ENCODE results near the gene TTLL7. TPM values are rescaled to one million over a fixed set of nuclear protein-coding genes. Genes with fewer than 3 reads are reported as not detected.
A peak's percentile ranks its signal among the peaks of the same experiment; 100 is the strongest.

TTLL7 gene
- total RNA-seq, 1 donor from 2014 or later, result 2.2 TPM

DNA sequence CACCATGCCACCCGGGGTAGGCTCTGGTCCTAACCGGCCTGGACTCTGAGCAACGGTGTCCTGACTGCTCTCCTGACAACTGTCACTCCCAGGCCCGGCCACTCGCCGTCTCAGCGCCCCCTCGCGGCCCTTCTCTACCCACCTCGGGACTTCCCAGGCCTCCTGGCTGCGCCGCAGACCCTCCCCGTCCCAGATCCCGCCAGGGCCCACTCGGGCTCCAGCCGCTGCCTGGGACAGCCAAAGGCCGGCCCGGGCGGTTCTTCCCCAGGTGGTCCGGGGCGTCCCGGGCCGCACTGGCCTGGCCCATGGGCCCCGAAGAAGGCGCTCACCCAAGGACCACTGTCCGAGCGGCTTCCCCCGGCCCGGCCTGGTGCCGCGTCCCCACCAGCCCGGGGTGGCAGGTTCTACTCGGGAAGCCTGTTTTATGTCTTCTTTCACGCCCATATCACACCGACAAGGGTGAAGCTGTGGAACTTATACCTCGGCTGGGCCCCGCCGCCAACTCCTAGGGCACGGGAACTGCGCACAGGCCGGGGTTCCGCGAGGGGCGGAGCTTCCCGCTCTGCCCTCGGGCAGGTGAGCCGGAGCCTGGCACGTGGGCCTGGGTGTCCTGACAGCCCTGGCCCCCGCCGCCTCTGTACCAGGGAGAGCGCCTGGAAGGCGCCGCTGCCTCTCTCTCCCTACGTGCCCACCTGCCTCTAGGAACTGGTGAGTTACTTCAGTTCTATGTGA is 138.3 kb downstream of the TTLL7 start:
- peak; percentile 75 for DNase-seq

- DNase-seq, result no peak
Observed at GRCh38 chr1:83857716-83858115, 141.2 kb downstream of the TTLL7 start.

DNA sequence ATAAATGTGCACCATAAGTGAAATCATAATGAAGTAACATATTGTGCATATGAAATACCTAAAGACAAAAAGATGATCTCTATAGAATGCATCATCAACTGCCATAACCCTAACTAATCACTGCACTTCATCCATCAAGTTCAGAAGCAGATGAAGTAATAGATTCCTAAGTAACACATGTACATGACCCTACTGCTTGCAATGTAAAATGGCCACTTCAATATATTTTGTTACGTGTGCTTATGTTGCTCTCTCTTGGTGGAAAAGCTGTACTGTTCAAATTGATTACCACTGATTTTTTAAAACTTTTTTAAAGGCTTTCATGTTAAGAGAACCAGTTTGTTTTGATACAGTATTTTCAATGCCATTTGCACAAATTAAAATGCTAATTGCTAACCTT is 141.8 kb downstream of the TTLL7 start:
- peak; percentile 36 for DNase-seq

GRCh38 chr1:83856381-83856780 is 142.6 kb downstream of the TTLL7 start:
- no peak for DNase-seq

DNA sequence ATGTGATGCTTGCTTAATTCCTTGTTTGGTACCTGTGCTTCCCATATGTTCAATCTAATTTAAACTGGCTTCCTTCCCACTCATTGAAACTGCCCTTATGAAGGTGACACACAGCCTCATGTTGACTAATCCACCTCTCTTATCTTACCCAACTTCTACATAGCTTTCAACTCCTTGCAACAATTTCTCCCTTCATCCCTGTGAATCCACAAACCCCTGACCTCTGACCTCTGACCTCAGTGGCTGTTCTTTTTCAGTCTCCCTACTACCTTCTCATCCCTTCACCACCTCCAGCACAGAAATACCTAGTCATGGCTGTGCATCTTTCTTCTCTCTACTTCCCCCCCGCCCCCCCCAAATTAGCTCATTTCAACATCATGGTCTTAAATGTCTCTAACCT is 144.5 kb downstream of the TTLL7 start:
- DNase-seq, result no peak

- no peak for DNase-seq
Observed at GRCh38 chr1:83850834-83851233, 148.1 kb downstream of the TTLL7 start.

DNA sequence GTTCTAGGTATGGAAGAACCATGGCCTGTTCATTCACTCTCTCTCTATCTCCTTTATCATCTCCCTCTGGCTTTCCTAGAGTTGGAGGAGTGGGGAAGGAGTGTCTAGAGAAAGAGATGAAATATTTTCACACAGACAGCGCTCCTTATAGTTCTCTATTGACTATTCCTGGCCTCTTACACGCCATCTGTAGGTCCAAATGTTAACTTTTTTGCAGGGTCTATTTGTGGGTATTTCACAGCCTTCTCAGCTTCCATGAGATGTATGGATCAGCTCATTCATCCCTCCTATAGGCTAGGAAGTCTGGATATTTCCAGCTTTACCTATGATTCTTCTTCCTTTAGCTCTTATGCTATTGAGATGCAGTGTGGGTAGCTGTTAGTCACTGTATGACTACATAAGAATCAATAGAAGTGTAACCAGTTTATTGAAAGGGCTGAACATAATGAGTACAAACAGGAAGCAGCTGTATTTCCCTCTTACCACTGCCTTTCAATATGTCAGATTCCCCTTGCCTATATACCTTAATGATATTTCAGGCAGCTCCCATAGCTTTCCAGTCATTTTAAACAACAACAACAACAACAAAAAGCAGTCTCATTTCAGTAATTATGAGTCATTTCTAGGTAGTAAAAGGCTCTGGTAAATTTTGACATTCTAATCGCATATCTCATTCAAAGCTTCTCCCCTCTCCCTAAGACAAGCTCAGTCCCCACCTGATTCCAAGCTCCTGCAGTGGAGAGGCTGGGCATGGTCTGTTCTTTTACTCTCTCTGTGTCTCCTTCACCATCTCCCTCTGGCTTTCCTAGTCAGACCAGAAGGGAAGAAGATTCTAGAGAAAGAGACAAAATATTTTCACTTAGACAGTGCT is 149.5 kb downstream of the TTLL7 start:
- DNase-seq, result peak; percentile 11

DNA sequence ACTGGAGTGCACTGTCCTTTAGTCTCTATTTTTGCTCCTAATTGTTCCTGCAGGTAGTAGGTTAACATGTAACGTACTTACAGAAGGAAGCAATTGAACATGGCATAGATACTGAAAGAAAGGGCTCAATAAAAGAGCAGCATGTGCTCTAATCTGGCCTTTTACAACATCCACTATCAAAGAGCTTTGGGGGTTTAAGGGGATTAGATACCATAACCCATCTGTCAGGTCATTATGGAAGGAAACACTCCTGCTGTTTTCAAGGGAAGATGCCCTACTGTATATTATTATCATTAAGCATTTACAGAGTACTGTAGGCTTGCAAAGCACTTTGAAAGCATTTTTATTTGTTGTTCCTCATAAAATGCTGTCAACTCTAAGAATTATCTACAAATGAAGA is 152.8 kb downstream of the TTLL7 start:
- no peak for DNase-seq

- DNase-seq, result no peak
Observed at GRCh38 chr1:83845437-83846071, 153.4 kb downstream of the TTLL7 start.

GRCh38 chr1:83844546-83844945 is 154.4 kb downstream of the TTLL7 start:
- DNase-seq, result no peak

DNA sequence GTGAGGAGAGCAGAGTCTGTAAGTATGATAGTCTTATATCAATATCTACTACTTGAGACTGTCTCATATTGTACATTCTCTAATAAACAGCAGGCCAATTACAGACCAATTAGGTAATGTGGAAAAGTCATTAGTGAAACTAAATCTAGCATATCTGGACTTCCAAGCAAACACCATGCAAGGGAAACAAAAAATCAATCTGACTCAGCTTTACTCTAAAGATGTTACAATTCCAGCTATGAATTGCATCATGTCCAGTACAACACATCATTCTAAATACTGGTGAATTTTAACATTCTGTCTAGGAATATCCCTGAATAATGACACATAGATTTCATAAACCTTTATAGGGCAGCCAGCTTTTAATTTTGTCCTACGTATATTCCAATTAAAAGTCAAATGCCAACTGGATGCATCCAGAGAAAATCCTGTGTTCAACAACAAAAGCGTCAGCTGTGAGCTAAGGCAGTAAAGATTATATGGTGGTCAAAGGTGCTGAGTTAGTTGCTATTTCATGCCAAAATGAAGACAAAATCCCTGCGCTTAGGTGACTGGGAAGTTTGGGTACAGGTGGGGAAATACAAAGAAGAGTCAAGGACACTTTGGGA is 159.3 kb downstream of the TTLL7 start:
- DNase-seq, result no peak

DNA sequence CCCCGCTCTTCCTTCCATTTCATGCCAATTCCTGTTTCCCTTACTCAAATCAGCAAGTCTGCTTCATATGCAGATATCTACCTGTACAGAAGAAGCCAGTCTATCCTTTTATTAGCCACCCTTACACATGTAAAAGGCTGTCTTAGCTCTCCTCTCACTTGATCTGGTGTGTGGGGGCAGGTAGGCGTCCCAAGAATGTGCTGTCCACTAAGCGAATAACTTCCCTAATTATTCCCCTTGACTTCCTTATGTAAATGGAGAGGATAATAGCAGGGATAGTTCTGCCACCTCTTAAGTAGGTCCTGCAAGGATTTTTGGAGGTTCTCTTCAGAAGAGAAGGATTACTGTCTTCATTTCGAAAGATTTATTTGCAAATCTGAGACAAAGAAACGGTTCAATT is 160.4 kb downstream of the TTLL7 start:
- DNase-seq, result no peak

DNA sequence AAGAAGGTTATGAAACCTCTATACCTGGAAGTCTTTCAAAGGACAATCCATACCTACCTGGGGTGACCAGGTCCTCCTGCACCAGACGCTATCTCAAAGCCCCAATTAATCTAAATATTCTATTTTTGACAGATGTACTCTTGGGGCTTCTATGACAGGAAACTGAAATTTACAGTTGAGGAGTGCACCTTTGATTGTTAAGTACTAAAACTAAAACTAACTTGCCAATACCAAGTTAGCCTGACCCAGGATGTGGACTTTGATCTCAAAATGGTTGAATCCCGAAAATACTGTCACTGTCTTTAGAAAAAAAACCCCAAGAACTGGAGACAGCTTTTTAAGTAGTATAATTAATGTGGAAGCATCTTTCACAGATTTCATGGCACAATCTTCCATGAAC is 162.4 kb downstream of the TTLL7 start:
- no peak for DNase-seq

- DNase-seq, result no peak
Observed at GRCh38 chr1:83834621-83835264, 164.2 kb downstream of the TTLL7 start.

DNA sequence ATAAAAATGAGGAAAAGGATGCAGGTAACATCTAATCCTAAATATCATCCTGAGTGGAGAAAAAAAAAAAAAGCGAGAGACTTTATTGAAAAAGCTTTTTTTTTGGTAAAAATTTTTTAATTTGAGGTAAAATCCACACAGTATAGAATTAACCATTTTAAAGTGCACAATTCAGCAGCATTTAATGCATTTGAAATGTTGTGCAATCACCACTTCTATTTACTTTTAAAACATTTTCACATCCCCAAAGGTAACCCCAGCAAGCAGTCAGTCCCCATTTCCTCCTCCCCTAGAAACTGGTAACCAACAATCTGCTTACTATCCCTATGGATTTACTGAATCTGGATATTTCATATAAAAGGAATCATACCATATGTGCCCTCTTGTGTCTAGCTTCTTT is 166.7 kb downstream of the TTLL7 start:
- DNase-seq, result no peak

DNA sequence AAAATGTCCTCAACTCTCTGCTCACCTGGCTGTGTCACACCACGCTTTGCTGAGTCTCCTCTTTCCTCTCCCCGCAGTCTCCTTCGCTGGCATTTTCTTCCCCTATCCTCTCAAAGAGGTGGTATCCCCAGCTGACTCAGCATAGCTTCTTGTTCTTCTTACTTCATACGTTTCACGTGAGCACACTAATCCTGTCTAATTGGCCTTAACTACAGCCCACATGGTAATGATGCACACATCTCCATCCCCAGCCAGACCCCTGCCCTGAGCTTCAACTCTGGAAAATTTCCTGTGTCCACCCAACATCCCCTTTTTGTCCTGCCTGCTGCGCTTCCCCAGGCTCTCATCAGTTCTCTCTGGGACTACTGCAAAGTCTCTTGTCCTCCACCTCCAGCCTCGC is 169.8 kb downstream of the TTLL7 start:
- DNase-seq, result no peak

GRCh38 chr1:83828456-83828855 is 170.5 kb downstream of the TTLL7 start:
- no peak for DNase-seq

- no peak for DNase-seq
Observed at GRCh38 chr1:83827741-83828140, 171.2 kb downstream of the TTLL7 start.

GRCh38 chr1:83822208-83822607 is 176.7 kb downstream of the TTLL7 start:
- no peak for DNase-seq

DNA sequence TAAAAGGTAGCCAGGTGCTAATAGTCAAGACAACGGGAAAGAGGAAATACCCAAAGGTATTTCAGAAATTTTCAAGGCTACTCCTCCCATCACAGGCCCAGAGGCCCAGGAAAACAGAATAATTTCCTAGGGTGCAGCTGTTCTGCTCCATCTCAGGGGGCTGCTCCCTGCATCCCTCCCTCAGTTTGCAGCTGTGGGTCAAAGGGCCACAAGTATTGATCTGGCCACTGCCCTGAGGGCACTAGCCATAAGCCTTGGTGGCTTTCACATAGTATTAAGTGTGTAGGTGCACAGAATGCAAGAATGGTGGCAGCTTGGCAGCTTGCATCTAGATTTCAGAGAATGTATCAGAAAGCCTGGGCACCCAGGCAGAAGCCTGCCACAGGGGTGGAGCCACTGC is 179.5 kb downstream of the TTLL7 start:
- DNase-seq, result no peak

DNA sequence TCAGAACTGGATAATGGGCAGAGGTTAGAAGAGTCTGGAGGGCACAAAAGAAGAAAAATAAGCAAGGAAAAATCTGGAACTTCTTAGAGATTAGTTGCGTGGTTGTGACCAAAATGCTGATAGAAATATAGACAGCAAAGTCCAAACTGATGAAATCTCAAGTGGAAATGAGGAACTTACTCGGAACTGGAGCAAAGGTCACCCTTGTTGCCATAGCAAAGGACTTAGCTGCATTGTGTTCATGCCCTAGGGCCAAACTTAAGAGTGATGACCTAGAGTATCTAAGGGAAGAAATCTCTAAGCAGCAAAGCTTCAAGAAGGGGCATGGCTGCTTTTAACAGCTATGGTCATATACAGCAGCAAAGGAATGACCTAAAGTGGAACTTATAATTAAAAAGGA is 180.0 kb downstream of the TTLL7 start:
- no peak for DNase-seq

- DNase-seq, result no peak
Observed at GRCh38 chr1:83816836-83817235, 182.1 kb downstream of the TTLL7 start.

DNA sequence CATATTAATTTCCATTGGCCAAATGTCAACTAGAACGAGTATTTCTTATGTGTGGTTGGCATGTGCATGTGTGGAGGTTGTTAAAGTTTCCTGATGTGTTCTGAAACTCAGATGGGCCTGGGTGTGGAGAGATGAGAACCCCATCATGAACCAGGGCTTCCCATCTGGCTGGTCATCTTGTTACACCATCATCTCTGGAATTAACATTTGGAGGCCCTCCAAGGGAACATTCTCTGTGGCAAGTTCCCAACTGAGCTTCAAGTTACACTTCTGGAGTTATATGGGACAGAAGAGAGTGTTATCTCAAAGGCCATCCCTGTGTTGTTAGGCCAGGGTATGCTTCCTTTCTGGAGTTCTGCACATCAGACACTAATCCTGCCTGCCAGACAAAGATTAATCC is 183.6 kb downstream of the TTLL7 start:
- DNase-seq, result no peak
